ENCODE data around the gene CDH7.

Gene CDH7, protein sequence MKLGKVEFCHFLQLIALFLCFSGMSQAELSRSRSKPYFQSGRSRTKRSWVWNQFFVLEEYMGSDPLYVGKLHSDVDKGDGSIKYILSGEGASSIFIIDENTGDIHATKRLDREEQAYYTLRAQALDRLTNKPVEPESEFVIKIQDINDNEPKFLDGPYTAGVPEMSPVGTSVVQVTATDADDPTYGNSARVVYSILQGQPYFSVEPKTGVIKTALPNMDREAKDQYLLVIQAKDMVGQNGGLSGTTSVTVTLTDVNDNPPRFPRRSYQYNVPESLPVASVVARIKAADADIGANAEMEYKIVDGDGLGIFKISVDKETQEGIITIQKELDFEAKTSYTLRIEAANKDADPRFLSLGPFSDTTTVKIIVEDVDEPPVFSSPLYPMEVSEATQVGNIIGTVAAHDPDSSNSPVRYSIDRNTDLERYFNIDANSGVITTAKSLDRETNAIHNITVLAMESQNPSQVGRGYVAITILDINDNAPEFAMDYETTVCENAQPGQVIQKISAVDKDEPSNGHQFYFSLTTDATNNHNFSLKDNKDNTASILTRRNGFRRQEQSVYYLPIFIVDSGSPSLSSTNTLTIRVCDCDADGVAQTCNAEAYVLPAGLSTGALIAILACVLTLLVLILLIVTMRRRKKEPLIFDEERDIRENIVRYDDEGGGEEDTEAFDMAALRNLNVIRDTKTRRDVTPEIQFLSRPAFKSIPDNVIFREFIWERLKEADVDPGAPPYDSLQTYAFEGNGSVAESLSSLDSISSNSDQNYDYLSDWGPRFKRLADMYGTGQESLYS

DNA sequence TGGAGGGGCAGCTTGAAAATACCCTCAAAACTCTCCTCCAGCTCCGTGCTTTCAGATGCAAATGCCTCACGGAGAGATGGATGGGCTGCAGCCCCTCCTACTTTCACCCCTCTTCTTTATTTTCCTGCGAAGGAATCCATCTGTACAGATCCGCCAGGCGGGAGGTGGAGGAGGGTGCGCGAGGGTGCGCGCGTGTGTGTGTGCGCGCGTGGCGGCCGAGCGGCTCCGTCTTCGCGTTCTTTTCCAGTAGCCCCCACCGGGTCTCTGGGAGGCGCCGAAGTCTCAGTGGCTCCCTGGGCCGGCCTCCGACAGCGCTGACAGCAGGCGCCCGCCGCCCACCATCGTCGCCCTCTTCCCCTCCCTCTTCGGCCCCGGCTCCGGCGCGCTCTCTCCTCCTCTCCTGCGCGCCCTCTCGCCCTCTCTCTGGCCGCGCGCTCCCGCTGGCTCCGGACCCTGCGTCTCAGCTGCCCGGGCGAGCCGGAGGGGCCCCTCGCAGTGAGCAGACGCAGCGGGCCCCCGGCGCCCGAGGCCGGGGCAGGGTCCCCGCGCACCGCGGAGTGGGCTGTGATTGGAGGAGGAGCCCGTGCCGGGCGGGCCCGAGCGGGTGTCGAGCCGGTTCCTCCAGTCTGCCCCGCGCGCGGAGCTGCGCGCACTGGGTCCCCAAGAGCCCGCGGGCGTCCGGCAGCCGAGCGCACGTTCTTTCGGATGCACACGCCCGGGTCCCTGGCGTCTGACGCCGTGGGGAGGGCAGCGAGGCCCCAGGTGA is at the start of gene CDH7:
Gene CDH7, plus strand, starts transcription at position 624 of the 766 bp plus-strand sequence. CDS start 11,831 bp downstream, outside the sequence.
- TF ChIP-seq, protein P1, sequence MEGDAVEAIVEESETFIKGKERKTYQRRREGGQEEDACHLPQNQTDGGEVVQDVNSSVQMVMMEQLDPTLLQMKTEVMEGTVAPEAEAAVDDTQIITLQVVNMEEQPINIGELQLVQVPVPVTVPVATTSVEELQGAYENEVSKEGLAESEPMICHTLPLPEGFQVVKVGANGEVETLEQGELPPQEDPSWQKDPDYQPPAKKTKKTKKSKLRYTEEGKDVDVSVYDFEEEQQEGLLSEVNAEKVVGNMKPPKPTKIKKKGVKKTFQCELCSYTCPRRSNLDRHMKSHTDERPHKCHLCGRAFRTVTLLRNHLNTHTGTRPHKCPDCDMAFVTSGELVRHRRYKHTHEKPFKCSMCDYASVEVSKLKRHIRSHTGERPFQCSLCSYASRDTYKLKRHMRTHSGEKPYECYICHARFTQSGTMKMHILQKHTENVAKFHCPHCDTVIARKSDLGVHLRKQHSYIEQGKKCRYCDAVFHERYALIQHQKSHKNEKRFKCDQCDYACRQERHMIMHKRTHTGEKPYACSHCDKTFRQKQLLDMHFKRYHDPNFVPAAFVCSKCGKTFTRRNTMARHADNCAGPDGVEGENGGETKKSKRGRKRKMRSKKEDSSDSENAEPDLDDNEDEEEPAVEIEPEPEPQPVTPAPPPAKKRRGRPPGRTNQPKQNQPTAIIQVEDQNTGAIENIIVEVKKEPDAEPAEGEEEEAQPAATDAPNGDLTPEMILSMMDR (IDR thresholded peaks at IDR 0.05), result no peak
- H3K4me3 ChIP-seq, result peak within 1 kb of the TSS; percentile 69
- DNase-seq (ENCODE audit: low spot score), result no peak
- H3K27ac ChIP-seq, result no peak within 1 kb of the TSS

- no peak for DNase-seq (ENCODE audit: low spot score)
These were observed 46.8 kb upstream of the CDH7 start for GRCh38 chr18:65704046-65704445.

GRCh38 chr18:65706646-65707045 is 44.2 kb upstream of the CDH7 start:
- no peak for DNase-seq (ENCODE audit: low spot score)
- H3K27ac ChIP-seq, result no peak overlapping the region
- H3K4me3 ChIP-seq, result no peak overlapping the region
- TF ChIP-seq, protein P1 (IDR thresholded peaks at IDR 0.05), result no peak

More at GRCh38 chr18:65704046-65704445, 46.8 kb upstream of the CDH7 start:
- H3K4me3 ChIP-seq, result no peak overlapping the region
- TF ChIP-seq, protein P1 (IDR thresholded peaks at IDR 0.05), result no peak
- no peak overlapping the region for H3K27ac ChIP-seq

DNA sequence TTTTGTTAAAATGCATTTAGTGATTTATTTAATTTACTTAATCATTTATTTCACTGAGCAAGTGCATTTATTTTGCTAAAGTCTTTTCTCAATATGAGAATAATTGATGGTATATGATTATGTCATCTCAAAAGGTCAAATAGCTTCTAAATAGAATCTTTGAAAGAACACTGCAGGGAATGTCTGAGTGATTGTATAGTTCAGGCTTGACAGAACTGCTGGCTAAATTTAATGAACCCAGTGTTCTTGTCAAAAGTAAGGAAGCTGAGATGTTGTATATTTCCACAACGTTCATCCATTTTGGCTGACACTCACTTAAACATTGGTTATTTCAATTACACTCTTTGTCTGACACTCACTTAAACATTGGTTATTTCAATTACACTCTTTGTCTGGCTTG is 39.3 kb upstream of the CDH7 start:
- no peak overlapping the region for H3K27ac ChIP-seq
- TF ChIP-seq, protein P1 (IDR thresholded peaks at IDR 0.05), result no peak
- no peak for DNase-seq (ENCODE audit: low spot score)
- H3K4me3 ChIP-seq, result no peak overlapping the region

GRCh38 chr18:65721619-65722018 is 29.2 kb upstream of the CDH7 start:
- H3K4me3 ChIP-seq, result no peak overlapping the region
- DNase-seq (ENCODE audit: low spot score), result no peak
- no peak overlapping the region for H3K27ac ChIP-seq
- TF ChIP-seq, protein P1 (IDR thresholded peaks at IDR 0.05), result no peak

DNA sequence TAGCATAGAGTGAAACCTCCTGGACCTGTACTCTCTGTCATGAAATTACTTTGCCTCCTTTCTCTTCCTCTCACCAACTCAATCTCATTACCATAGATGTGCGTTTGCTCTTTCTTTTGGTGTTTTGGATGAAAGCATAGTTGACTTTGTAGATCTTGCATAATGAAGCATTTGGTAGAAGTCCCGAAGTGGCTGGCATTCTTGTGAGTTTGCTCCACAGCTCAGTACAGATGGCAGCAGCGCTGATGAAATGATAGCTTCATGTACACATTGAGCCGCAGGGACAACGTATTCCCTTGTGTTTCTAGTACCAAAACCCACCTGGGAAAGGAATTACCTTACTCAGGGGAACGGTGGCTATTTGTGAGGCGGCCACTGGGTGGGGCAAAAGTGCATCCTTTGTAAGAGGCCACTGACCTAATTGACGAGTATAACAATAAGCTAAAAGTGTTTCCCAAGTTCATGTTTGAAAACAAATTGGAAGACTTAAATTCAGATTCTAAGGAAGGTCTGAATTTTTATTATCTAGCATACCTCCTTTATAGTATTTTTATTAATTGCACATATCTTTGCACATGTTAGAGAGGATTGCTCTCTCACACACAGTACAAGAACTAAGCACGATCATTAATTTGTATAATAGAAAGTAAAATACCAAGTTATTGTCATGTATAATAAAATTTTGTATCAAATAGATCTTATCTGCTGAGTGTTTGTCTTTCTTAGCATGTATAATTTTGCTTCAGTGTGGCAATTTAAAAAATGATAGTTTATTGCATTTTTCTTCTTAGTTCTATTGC is 25.4 kb upstream of the CDH7 start:
- Histone ChIP-seq H3K27ac (no peak overlapping the region), H3K4me3 (no peak overlapping the region)
- DNase-seq (ENCODE audit: low spot score), result no peak
- TF ChIP-seq, protein P1 (IDR thresholded peaks at IDR 0.05), result no peak

All from coronary artery (tissue), 2 donors.